GM12892 (cell line): ENCODE results near the gene KANSL3.

Experiments
- POLR2A ChIP-seq: IDR thresholded peaks from 2 replicates; pipeline ENCODE4 v1.6.1; 2011; ENCODE audit warnings: low read depth, low read length, control low read depth
- POLR2AphosphoS5 ChIP-seq: IDR thresholded peaks from 2 replicates; pipeline ENCODE4 v1.6.1; 2011; ENCODE audit warnings: low read depth, low read length, control low read depth

- TF ChIP-seq POLR2A (no peak), POLR2AphosphoS5 (no peak)
Observed at GRCh38 chr2:96596596-96596995, 41.5 kb downstream of the KANSL3 start.
